GM12801 (cell line): ENCODE data around the gene NUP214.

Source experiments
- TF ChIP-seq, protein P1 (sequence below): IDR thresholded peaks from one replicate; pipeline ENCODE4 v1.5.1; 2011; ENCODE audit warnings: control low read depth; ENCODE audit not compliant: insufficient read length; ENCODE audit errors: extremely low read depth

Gene NUP214

DNA sequence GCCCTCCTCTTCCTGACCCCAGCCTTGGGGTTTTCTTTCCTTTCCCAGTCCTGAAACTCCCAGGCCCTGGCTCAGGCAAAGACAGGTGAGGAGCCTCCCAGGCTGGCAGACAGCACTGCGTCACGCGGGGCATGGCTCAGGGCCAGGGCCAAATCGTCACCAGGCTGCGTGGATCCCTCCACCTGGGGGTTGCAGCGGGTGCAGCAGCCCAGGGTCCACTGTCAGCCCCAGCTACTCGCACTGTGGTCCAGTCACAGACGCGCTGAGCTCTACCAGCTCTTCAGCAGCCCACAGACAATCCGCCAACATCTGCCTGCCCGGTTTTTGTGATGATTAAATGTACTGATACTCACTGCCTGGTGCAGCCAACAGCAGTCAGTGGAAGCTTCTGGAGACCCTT, 138.8 kb downstream of the NUP214 start:
- TF ChIP-seq, protein P1, sequence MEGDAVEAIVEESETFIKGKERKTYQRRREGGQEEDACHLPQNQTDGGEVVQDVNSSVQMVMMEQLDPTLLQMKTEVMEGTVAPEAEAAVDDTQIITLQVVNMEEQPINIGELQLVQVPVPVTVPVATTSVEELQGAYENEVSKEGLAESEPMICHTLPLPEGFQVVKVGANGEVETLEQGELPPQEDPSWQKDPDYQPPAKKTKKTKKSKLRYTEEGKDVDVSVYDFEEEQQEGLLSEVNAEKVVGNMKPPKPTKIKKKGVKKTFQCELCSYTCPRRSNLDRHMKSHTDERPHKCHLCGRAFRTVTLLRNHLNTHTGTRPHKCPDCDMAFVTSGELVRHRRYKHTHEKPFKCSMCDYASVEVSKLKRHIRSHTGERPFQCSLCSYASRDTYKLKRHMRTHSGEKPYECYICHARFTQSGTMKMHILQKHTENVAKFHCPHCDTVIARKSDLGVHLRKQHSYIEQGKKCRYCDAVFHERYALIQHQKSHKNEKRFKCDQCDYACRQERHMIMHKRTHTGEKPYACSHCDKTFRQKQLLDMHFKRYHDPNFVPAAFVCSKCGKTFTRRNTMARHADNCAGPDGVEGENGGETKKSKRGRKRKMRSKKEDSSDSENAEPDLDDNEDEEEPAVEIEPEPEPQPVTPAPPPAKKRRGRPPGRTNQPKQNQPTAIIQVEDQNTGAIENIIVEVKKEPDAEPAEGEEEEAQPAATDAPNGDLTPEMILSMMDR, result no peak

DNA sequence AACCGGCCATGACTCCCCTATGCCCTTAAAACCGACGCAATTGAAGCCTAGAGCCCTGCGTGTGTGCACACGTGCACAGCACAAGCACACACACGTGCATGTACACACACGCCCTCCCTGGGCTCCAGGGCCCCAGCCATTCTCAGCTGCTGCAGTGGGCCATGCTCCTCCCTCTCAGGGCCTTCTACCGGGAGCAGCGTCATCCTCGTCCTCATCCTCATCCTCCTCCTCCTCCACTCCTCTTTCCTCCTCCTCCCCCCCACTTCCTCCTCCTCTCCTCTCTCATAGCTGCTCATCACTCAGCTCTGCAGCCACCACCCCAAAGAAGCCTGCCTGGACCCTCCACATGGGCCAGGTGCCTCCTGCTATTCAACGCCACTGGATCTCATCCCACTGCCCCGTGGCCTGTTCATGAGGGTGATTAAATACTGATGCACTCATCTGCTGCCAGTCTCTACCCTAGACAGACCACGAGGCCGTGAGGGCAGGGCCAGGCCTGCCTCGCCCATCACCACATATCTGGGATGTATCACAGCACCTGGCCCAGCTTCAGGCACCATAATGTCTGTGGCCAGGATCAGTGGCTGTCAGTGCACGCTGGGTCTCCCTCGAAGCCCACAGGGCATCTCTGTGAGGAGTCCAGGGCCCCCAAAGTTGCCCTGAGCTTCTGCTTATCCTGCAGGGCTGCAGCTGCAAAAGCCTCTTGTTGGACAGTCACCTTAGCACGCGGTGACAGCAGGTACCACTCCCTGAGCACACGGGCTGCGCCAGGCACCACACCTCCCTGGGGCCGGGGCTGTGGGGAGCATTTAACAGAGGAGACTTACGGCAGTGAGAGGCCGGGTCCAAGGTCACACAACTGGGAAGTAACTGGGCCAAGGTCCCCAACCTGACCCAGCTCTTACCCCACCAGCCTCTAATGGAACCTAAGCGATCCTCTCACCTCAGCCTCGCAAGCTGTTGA, 141.2 kb downstream of the NUP214 start:
- TF ChIP-seq, protein P1, result no peak

DNA sequence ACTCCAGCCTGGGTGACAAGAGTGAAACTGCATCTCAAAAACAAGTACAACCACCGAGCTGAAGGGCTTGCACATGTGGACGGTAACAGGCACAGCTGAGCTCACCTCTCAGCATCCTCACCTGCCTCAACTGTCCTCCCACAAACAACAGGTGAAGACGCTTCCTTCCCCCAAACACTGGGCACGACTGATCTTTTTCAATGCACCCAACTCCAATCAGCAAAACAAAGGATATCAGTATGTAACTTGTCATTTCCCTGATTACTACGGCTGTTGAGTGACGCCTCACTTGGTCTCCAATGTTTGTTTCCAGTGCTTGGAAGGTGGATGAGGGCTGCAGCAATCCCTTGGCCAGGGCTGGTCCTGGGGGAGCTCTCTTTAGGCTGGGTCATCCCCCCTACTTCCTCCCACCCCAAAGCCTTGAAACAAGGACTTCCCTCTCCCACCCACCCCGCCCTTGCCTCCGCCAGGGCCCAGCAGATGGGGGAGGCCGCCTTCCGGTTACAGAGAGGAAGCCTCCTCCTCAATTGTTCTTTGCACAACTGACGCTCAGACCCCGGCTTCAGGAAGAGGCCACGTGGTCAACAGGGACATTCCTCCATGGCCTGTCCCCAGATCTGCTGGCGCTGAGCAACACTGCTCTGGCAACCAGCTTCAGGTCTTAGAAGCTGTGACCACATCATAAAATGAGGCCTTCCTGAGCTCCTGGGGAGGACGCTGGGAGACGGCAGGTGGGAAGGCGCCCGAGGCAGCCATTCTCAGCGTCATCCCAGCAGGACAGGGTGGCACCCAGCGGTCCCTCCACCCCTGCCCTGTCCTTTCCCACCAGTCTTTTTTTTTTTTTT, 145.0 kb downstream of the NUP214 start:
- TF ChIP-seq, protein P1, result no peak

DNA sequence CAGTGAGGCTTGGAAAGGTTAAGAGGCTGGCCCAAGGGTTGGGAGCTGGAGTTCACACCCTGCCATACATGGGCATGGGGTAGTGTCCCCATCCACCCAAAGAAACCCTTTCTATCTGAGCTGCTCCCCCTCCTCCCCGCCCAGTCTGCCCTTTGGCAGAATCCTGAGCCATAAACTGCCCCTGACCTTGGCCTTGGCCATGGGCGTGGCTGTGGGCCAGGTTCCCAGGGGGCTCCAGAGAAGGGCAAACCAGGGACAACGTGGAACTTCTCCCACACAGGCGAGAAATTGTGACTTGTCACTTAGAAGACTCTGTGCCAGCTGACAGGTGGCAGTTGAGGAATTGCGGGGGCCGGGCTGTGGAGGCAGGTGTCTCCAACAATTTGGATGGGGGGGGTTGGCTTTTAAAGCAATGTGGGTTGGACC, 146.1 kb downstream of the NUP214 start:
- TF ChIP-seq, protein P1, result no peak

DNA sequence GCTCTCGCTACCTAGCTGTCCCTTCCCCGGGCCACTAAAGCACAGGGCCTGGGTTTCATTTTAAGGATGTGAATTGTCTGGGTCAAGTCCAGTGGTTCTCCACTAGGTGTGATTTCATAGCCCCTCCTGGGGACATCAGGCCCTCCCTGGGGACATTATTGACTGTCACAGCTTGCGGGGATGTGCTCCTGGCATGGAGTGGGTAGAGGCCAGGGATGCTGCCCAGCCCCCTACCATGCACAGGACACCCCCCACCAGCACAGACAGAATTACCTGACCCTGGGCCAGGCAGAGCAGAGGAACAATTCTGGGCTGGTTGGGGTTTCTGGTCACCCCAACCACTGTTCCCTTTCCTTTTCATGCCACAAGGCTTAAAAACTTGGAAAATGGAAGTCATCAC, 146.8 kb downstream of the NUP214 start:
- TF ChIP-seq, protein P1, result no peak

DNA sequence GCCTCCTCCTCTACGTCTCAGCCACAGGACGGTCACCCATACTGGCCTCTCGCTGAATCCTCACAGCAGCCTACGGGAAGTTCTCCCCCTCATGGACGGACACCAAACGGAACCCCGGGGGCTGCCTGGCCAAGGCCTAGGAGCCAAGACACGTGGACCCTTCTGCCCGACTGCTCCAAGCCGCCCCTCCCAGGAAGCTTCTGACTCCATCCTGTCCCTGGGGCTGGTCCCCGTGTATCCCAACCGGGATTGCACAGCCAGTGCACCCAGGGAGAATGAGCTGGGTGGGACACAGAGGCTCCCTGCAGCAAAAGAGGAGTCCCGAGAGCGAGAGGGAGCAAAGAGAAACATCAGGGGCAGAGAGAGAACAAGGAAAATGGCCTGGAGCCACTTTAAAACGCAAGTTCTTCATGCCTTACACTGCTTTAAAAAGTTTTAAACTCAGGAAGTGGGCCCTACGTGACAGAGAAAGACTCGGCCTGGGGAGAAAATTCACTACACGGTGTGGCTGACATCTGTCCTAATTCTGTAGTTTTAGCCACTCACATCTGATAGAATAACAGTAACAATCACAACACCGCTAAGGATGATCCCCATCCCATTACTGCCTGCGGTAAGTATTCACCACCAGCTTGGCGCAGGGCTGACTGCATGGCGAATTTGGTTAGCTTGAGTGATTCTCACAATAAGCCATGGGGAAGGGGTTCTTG, 147.9 kb downstream of the NUP214 start:
- TF ChIP-seq, protein P1, result no peak
